Suppressor macrophage (primary cell): ENCODE data around the gene DRD1.

ENCODE experiments used
- DNase-seq, 4 experiments: peaks; one replicate each; pipeline ENCODE4 v3.0.0-alpha.2; 2020 to 2022
- total RNA-seq, 17 experiments: gene quantifications; one replicate each; lab custom pipeline; 2026; ENCODE audit warnings: mixed read lengths in 6 of 17, inconsistent platforms in 3 of 17; lab: John Stamatoyannopoulos, UW

The DRD1 gene
- total RNA-seq = 0 to 2.1 (median 0) reads per million in 17 experiments

DNA sequence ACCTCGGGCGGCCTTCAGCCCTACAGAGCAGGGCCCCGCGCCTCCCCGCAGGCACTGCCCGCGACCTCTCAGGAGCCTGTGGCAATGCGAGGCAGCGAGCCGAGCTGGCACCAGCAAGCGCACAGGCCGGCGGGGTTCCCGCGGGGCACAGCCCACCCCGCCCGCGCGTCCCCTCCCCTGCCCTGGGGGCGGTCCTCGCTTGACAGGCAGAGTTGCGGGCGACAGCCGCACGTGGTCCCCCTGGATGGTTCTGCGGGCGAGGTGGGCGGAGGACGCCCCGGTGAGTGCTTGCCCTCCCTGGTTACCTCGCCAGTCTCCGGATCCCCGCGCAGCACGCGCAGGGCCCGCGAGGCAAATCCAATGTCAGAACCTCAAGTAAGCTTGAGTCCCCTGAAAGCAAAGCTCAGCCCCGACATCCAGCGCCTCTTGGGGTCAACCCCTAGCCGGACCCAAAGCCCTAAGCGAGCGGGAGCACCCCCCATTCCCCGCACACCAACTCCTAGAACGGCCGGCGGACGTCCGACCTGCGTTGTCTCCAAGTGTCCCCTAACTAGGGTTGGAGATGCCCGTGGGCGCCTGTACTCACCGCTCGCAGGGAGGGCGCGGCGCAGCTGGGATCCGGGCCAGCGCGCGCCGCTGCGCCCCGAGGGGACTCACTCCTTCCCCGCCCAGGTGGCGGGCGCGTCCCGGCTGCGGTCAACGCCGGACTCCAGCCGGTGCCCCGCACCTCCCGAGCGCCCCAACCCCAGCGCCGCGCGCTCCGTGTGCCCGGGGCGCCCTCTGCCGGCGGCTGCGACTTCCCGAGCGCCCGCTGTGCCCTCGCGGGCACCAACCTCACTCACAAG is at the start of gene DRD1:
TSS of gene DRD1 (minus strand) at position 123 of the 845 bp plus-strand sequence. CDS start 1,083 bp downstream, outside the sequence.
- peak; percentile 29 to 76 (median 51) for DNase-seq

DNA sequence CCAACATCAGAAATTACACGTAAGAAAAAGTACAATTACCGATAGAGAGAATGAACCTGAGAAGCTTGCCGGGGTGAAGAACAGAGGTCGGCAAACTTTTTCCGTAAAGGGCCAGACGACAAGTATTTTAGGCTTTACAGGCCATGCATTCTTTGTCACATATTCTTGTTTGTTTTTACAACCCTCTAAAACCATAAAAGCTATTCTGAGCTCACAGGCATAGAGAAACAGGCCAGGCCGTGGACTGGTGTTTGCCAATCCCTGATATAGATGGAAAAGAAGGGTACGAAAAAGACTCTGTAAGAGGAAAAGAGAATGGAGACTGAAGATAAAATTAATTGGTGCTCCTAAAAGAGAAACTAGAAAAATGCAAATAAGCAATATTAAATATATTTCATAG is 49.7 kb upstream of the DRD1 start:
- DNase-seq = no peak

DNA sequence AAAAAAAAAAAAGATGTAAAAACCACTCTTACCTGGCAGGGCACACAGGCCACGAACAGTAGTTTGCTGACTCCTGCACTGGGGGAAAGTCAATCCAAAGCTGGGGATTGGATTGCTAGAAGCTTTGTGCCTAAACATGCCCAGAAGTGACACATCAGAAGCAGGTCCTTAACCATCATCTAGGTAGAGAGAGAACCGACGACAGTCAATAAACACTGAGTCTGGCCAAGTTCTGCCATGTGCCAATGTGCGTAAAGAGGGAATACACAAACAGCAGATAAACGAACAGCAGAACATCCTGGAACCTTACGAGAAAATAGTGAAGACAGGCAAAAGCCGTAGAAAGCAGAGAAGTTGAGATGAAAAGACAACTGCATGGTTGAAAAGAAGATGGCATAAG is 49.3 kb upstream of the DRD1 start:
- DNase-seq = no peak

DNA sequence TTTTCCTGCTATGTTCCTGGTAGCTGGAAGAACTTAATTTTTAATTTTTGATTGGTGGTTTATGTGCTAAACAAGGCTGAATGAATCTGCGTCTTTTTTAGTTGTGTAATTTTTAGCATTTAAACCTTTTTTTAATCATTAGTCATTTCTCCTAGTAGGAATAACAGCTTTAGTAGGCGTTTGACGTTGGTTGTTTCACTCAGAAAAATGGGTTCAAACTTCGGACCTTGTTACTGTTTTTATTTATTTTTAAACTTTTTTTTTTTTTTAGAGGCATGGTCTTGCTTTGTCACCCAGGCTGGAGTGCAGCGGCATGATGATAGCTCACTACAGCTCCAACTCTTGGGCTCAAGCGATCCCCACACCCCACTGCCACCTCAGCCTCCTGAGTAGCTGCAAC is 47.2 kb upstream of the DRD1 start:
- DNase-seq = no peak

DNA sequence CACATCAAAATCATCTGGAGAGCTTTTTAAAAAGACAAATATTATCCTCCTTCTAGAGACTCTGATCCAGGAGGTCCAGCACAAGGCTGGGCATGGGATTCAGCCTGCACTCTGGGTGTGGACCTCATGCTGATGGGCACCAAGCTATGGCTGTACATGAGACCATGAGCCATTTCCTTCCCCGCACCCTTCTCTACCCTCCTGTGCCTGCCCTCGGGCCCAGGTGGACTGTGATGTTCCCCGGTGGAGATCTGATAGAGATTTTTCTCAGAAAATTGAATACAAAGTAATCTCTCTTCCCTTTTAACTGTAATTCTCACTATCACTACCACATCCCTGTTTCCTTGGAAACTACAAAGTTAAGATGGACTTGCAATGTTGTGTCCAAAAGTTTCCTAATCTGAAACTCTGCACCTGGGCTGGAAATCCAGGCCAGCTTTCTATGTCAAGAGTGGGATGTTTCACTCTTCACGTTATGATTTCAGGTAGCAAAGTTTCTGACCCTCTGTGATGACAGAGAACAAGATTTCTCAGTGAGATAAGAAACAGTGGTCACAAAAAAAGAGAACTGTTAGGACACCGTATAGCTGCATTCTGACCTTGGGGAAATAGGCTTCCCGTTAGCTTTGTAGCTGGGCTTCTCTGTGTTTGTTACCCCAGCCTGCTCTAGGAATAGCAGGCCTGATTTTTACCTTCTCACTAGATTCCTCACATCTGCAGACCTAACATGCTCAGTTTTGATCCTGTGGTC is 45.9 kb upstream of the DRD1 start:
- DNase-seq = no peak

DNA sequence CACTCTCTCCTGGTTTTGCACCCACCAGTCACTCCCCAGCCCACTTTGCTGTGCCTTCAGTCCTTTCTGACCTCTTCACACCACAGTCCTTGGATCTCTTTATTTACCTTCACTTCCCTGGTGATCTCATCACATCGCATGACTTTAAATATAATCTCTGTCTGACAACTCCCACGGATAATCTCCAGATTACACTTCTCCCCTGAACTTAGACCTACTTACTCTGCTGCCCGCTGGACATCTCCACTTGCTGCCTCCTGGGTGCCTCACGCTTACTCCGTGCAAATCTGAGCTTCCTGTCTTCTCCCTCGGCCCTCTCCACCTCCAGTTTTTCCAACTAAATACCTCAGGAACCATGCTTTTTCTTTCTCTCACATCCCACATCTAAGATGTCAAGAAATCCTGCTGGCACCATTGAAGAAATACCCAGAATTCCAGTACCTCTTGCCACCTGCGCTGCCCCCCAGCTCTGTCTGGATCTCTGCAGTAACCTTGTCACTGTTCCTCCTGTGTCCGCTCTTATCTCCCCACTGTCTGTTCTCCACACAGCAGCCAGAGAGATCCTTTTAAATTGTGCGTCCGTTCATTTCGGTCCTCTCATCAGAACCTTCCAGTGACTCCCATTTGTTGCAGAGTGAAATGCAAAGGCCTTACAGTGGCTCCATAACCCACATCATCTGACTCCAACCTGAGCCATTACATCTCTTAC is 43.7 kb upstream of the DRD1 start:
- no peak for DNase-seq

DNA sequence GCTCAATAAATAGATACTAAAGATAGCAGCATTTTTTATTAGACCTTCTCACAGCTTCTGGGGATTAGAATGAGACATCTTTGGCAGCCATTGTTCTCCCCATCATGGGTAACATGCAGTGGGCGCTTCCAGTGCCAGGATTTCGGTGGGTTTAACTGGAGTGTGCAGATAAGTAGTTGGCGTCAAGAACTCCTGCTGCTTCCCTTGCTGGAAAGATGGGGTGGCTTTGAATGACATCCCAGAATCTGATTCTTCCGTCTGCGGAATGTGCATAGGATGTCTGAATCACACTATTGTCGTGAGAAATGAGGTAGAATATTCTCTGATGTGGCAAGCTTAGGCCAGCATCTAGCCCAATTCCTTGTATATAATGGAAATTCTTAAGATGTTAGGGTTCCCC is 41.6 kb upstream of the DRD1 start:
- no peak for DNase-seq

DNA sequence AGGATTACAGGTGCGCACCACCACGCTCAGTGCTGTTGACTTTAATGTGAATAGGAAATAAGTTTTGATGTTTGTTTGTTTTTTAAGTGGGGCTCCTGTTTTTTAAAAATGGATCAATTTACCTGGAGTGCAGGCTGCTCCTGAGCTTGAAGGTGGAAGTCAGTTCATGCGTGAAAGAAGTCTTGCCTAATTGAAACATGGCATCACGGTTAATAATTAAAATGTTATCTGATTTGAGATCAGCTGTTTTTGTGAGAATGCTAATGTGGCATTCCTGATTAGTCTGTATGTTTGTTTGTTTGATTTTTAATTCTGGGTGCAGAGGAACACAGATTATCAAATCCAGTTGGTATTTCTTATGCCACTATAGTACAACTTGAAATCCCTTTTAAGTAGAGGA is 40.8 kb upstream of the DRD1 start:
- no peak for DNase-seq

DNA sequence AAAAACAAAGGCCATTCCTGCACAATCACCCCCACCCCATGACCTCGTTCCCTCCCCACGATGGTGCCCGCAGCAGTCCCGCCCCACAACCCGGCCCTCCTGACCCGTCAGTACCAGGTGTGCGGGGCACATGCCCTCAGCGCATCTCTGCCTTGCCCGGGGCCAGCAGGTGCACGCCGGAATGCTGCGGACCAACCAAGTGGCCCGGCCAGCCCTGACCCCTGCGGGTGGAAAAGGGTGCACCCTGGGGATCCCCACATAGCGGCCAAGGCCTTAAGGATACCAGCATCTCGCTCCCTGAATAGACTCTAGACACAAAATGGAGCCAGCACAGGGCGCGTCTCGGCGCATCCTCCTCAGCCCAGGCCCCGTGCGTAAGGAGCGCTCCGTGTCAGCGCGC is 40.3 kb upstream of the DRD1 start:
- DNase-seq = no peak

DNA sequence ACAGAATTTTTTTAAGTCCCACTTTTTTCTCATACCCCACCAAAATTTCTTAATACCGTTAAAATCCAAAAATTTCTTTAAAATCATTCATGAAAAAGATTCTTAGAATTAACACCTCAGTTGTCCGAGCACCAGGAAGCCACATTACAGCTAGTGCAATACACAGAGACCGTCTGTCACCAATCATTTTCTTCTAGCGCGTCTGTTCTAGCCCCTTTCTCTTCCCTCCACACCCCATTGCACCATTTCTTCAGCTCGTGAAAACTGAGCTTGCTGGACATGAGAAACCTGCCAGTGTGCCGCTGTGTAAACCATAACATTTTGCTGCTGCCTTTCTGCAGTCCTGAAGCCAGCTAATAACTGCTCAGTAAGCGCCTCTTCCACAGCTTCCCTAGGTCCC is 39.4 kb upstream of the DRD1 start:
- DNase-seq = no peak

DNA sequence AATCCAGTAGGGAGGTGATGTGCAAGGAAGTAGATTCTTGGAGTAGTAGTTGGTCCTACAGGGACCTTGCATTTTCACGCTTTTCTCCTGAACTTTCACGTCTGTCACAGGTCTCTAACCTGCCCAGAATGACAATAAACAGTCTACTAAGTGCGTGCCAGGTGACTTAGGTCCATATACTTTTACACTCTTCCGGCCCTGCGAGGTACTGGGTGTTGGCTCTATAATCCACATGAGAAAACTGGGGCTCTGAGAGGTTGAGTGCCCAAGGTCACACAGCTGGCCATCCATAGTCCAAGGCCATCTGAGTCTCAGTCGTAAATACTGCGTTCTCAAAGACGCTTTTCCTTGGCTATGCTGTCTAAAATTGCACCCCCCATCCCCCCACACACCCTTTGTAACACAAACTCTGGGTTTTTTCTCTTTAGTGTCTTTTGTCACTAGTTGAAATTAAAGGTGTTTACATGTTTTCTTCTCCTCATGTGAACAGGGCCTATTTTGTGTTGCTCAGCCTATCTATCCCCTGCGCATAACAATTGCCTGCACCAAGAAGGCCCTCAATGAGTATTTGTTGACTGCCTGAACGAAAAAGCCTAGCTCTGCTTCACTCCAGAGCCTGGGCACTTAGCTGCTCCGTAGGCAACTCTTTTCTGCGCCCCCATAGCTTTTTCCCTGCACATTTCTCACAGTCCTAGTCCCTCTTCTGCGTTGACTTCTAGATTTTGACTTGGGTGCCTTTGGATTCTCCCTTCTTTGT is 35.3 kb upstream of the DRD1 start:
- DNase-seq = peak in 1 of 4 experiments; percentile 14

DNA sequence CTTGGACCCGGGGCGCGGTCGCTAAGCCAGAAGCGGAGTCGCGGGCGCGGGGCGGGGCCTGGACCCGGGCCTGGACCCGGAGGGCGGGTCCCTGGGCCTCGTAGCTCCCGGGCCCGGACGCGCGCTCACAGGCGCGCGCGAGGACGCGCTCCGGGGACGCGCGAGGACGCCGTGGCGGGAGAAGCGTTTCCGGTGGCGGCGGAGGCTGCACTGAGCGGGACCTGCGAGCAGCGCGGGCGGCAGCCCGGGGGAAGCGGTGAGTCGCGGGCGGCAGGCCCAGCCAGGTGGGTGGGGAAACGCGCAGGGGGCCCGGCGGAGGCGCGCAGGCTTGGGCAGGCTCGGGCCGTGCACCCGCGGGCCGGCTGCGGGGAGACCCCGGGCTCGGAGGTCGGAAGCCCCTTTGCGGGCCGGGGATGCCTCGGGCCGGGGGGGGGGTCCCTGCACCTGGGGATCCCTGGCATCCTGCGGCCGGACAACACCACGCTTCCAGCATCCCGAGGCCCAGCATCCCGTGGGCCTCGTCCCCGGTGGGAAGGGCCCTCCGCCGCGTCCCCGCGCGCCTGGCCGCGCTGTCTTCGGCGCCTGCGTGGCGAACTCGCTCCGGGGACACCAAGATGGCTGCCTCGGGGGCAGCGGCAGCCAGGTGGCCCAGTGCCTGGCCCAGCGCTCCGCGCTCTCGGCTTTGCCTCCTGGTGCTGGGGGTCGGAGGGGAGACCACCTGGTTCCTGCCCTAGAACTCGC is 34.6 kb upstream of the DRD1 start, which contains the start of gene SFXN1:
TSS of gene SFXN1 (plus strand) at position 177 of the 741 bp plus-strand sequence. CDS start 13,544 bp downstream, outside the sequence.
- DNase-seq = peak; percentile 68 to 89 (median 78)

DNA sequence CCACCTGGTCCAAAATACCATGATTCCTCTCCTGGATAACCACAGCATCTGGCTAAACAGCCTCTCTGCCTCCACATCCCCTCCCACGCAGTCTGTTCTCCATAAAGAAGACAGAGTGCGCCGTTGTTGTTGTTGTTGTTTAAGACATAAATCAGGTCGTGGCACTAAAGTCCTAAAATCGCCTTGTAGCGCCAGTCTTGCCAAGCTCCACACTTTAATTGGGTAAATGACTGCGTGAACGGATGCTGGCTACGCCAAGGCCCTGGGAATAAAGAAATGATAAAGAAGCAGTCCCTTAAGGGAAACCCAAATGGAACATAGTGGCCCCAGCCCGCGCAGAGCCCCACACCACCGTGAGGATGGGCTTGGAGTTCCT is 34.0 kb upstream of the DRD1 start:
- DNase-seq = peak in 2 of 4 experiments; percentile 1 to 28

DNA sequence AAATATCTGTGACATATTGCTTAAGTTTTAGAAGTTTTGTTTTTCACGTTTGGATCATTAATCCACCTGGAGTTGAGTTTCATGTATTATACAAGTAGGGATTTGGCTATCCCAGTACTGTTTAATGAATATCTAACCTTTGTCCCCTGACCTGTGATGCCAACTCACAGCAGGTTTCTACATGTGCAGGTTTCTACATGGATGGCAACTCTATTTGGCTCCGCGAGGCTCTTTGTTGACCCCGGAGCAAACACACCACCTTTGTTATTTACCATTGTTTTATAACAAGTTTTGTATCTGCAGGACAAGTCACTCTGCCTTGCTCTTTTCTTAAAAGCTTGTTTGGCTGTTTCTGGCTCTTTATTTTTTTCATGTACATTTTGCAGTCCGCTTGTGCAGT is 33.5 kb upstream of the DRD1 start:
- DNase-seq = no peak

DNA sequence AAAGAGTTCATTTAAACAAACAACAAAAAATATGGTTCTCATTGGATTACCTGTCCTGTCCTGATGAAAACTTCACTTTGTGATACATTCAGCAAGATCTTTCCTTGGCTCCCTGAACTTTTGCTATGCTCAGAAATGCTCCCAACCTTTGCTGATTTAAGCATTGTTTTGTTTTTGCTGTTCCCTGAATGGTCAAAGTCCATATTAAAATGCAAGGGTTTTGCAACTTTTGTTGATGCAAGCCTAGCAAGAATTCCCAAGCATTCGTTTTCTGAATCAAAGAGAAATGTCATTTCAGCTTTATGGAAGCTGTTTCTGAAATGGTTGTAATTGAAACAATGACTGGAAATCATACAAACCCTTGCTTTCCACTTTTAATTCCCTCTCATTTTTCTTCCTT is 31.3 kb upstream of the DRD1 start:
- no peak for DNase-seq

DNA sequence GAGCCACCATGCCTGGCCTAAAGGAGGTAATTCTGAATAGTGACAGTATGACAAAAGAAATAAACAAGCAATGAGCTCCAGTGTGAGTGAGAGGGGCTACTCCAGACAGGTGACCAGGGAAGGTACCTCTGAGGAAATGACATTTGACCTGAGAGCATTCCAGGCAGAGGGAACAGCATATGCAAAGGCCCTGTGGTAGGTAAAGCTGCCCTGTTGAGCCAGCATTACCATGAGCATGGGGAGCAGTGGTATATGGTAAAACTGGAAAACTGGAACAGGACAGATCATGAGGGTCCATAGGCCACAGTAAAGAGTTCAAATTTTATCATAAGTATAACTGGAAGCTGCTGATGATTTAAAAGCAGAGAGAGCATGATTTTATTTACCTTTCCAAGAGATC is 28.4 kb upstream of the DRD1 start:
- no peak for DNase-seq

DNA sequence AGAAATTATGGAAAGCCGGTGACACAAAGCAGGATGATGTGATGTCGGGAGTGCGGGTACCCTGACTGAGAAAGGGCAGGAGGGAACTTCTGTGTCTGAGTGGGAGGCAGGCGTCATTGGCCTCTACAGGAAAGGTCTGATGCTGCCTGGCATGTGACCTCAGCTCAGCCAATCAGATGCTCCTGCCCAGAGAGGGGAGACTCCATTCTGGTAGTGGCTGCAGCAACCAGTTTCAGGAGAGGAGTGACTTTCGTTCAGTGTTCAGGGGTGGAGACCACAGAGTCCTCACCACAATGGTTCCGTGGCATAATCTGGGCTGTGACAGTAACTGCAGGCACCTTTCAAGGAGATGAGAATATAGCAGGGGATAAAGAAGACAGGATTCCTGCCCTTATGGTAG is 27.6 kb upstream of the DRD1 start:
- no peak for DNase-seq

DNA sequence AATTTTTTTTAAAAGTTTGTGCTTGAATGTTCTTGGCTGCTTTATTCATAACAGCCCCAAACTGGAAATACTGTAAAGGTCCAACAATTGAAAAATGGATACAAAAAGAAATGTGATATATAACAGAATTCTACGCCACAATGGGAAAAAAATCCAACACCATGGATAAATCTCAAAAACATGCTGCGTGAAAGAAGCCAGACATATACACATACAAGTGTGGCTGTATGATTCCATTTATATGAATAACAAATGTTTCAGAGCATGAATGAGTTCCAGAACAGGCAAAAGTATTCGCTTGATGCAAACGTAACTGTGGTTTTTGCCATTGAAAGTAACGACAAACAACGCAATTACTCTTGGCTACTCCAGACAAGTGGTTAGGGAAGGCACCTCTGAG is 27.2 kb upstream of the DRD1 start:
- no peak for DNase-seq

DNA sequence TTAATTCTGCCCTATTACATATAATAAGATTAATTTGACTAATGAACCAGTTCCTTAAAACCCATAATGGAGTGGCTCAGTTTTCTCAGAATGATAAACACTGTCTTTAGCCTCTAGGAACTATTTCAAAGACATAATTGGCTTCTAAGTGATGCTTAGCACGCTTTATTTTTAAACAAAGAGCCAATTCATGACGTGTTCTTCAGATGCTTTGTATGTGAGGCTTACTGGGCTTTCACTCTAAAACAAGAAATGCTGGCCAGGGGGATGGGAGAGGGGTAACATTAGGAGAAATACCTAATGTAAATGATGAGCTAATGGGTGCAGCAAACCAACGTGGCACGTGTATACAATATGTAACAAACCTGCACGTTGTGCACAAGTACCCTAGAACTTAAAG is 26.8 kb upstream of the DRD1 start:
- DNase-seq = no peak

DNA sequence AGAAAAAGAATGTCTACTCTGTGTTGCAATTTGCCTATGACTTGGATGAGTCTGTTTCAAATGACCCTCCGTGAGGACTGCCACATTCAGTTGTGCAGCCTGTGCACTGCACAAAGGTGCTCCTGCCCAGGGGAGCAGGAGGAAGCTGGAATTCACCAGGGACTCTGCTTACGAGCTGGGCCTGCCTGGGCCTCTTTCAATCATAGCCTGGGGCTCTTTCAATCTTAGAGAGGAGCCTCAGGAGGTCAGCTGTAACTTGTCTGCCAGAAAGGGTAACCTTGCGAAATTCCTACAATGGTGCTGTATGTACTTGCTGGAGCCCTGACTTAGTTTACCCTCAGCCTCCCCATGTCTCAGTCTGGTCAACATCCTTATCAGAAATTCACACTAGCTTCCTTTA is 25.9 kb upstream of the DRD1 start:
- no peak for DNase-seq

DNA sequence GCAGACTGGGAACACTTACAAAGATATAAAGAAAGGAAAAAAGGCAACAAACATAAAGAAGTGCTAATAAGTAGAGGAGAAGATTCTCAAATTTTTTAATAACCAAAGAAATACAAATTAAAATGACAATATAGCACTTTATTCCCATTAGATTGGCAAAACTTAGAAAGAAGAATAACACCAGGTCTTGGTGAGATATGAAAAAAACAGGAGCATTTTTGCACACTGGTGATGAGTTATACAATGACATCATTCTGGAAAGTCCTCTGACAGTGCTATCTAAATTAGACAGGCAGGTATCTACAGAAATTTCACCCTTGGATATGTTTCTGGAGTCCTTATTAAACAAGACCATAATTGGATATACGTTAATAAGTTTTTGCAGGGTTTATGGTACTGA is 24.9 kb upstream of the DRD1 start:
- no peak for DNase-seq
